ENCODE data around the gene ZNRF3.

Gene ZNRF3

GRCh38 chr22:28983788-28984441, 100.5 kb downstream of the ZNRF3 start:
- no peak overlapping the region for H3K4me3 Mint-ChIP-seq
- H3K4me1 Mint-ChIP-seq (ENCODE audit: low read depth): peaks cover 3% of the 10 kb centered on the region
- H3K9me3 Mint-ChIP-seq: peaks cover 5% of the 10 kb centered on the region
- no peak overlapping the region for H3K27ac Mint-ChIP-seq
- no peaks in the 10 kb centered on the region for H3K36me3 Mint-ChIP-seq (ENCODE audit: low read depth)
- peaks cover 27% of the 10 kb centered on the region for H3K27me3 Mint-ChIP-seq

DNA sequence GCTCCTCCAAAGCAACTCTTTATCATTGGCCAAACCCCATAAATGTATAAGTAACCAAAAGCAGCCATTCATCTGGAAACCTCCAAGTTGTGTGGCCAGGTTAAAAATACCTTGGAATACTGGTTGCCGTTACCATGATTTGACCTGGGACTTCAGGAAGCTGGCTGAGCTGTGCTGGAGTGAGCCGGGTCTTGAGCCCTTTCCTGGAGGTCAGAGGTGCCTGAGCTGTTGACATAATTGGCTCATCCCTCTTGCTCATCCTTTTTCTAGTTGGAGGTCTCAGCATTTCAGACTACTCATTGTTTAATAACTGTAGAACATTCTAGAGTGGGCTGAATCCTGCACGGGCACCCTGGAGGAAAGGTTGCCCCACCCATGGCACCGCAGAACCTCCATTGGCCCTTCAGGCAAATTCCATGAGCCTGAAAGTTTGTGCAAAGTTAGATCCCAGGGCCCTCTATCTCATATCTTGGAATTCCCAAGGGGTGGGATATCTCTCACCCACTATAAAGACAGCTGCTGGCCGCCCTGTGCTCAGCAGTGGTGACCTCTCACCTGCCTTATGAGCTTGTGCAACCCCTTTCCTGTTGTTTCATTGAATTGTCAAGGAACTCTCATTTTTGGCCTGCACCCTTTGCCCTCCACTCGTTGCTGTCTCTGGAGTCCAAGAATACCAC, 101.2 kb downstream of the ZNRF3 start:
- Mint-ChIP-seq H3K4me1 (ENCODE audit: low read depth) (peaks cover 8% of the 10 kb centered on the region), H3K27ac (no peak overlapping the region), H3K9me3 (peaks cover 5% of the 10 kb centered on the region), H3K36me3 (ENCODE audit: low read depth) (no peaks in the 10 kb centered on the region), H3K4me3 (no peak overlapping the region), H3K27me3 (peaks cover 20% of the 10 kb centered on the region)

DNA sequence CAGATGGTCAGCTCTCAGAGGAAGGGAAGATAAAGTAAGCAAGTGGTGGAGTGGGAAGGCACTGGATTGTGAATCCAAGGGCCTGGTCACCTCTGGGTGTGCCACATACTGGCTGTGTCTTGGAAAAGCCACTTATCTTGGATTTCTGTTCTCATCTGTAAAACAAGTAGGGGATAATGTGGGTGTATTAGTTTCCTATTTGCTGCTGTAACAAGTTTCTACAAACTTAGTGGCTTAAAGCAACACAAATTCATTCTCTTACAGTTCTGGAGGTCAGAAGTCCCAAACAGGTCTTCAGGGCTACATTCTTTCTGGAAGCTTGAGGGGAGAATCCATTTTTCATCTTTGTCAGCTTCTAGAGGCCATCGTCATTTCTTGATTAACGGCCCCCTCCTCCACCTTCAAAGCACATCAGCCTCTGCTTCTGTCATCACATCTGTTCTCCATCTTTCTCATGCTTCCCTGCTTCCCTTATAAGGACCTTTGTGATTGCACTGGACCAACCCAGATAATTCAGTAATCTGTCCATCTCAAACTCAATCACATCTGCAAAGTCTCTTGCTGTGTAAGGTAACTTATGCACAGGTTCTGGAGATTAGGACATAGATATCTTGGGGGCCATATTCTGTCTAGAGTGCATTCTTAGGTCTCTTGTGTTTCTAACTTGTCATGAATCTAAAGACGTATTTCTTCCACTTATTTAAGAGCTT, 102.4 kb downstream of the ZNRF3 start:
- Mint-ChIP-seq H3K27me3 (peaks cover 16% of the 10 kb centered on the region), H3K4me3 (no peak overlapping the region), H3K36me3 (ENCODE audit: low read depth) (no peaks in the 10 kb centered on the region), H3K9me3 (peaks cover 5% of the 10 kb centered on the region), H3K4me1 (ENCODE audit: low read depth) (peaks cover 11% of the 10 kb centered on the region), H3K27ac (no peak overlapping the region)

DNA sequence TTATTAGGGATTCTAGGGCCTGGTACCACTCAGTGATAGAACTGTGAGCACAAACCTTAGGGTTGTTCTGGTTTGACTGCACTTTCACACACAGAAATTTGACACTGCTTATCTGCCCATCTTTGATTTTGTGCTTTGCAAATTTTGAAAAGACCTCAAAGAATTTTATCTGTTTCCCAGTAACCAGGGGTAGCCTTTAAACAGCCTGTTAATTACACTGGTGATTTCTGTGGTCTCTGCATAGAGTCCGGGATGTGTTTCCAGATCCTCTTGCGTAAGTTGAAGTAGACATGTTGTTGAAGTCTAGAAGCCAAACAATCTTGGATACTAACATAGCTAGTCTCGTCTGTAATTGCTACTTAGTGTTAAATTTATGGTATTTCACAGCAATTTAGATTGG, 103.0 kb downstream of the ZNRF3 start:
- Mint-ChIP-seq H3K4me3 (no peak overlapping the region), H3K36me3 (ENCODE audit: low read depth) (no peaks in the 10 kb centered on the region), H3K27me3 (peaks cover 16% of the 10 kb centered on the region), H3K27ac (no peak overlapping the region), H3K4me1 (ENCODE audit: low read depth) (peaks cover 11% of the 10 kb centered on the region), H3K9me3 (peaks cover 5% of the 10 kb centered on the region)

GRCh38 chr22:28988457-28988856, 105.1 kb downstream of the ZNRF3 start:
- H3K9me3 Mint-ChIP-seq: peaks cover 5% of the 10 kb centered on the region
- no peak overlapping the region for H3K27ac Mint-ChIP-seq
- H3K27me3 Mint-ChIP-seq: peaks cover 14% of the 10 kb centered on the region
- H3K4me3 Mint-ChIP-seq: no peak overlapping the region
- H3K36me3 Mint-ChIP-seq (ENCODE audit: low read depth): peaks cover 4% of the 10 kb centered on the region
- peaks cover 11% of the 10 kb centered on the region for H3K4me1 Mint-ChIP-seq (ENCODE audit: low read depth)

GRCh38 chr22:28989035-28989464, 105.7 kb downstream of the ZNRF3 start:
- H3K4me3 Mint-ChIP-seq: no peak overlapping the region
- H3K4me1 Mint-ChIP-seq (ENCODE audit: low read depth): peaks cover 11% of the 10 kb centered on the region
- H3K27me3 Mint-ChIP-seq: peaks cover 12% of the 10 kb centered on the region
- H3K9me3 Mint-ChIP-seq: peaks cover 5% of the 10 kb centered on the region
- H3K27ac Mint-ChIP-seq: no peak overlapping the region
- peaks cover 4% of the 10 kb centered on the region for H3K36me3 Mint-ChIP-seq (ENCODE audit: low read depth)

GRCh38 chr22:28989484-28989883, 106.1 kb downstream of the ZNRF3 start:
- no peak overlapping the region for H3K27ac Mint-ChIP-seq

DNA sequence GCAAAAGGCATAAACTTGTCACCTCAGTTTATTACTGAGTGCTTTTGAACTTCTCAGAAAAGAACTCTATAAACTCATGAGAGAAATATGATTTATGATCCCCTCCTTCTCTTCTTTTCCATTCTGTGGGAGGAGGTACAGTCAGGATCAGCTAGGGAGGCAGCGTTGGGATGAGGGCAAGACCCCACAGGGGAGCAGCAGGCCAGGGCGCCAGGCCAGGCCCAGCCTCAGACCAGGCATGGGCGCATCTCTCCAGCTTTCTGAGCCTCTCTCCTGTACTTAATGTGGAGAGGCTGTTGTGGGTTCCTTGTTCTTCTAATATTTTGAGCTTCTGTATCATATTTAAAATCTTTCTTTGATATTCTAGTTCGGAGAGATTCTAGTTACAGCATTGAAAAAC, 106.5 kb downstream of the ZNRF3 start:
- peaks cover 5% of the 10 kb centered on the region for H3K9me3 Mint-ChIP-seq
- peaks cover 4% of the 10 kb centered on the region for H3K36me3 Mint-ChIP-seq (ENCODE audit: low read depth)
- H3K4me1 Mint-ChIP-seq (ENCODE audit: low read depth): peaks cover 11% of the 10 kb centered on the region
- H3K4me3 Mint-ChIP-seq: no peak overlapping the region
- no peak overlapping the region for H3K27ac Mint-ChIP-seq
- peaks cover 9% of the 10 kb centered on the region for H3K27me3 Mint-ChIP-seq

More at GRCh38 chr22:28989484-28989883, 106.1 kb downstream of the ZNRF3 start:
- Mint-ChIP-seq H3K36me3 (ENCODE audit: low read depth) (peaks cover 4% of the 10 kb centered on the region), H3K4me3 (no peak overlapping the region), H3K27me3 (peaks cover 9% of the 10 kb centered on the region), H3K4me1 (ENCODE audit: low read depth) (peaks cover 11% of the 10 kb centered on the region), H3K9me3 (peaks cover 5% of the 10 kb centered on the region)

DNA sequence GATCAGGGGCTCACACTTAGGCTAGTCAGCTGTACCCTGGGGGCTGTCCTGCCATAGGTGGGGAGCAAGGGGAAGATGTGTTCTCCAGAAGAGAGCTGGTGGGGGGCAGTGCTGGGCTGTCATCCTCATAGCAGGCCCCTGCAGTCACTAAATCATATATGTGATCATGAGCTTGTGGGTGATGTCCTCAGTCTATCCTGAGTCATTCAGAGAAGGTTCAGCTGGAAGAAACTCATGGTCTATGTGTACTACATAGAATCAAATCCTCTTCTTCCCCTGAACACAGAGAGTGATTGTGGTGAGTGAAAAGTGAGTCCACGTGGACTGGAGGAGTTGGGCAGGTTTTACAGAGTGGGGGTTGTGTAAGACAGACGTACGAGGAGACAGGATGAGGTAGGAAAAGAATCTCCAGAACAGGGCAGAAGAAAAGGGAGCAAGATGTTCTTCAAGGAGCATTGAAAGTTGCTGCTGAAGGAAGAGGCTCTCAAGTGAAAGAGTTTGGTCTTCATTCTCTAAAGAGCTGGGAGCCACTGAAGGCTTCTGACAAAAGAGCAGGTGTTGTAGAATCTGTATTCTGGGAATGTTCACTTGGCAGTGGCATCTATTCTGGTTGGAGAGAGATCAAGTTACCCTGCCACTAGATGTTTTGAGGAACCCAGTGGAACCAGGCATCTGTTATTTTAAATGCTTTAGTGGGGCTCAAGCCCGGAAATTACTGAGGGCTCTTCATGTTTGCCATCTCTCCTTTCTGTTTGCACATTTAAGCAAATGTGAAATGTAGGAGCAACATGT, 109.4 kb downstream of the ZNRF3 start:
- Mint-ChIP-seq H3K4me1 (ENCODE audit: low read depth) (peaks cover 11% of the 10 kb centered on the region), H3K27me3 (peaks cover 4% of the 10 kb centered on the region), H3K36me3 (ENCODE audit: low read depth) (peaks cover 4% of the 10 kb centered on the region), H3K4me3 (no peak overlapping the region), H3K27ac (no peak overlapping the region), H3K9me3 (no peaks in the 10 kb centered on the region)

- no peaks in the 10 kb centered on the region for H3K9me3 Mint-ChIP-seq
- peaks cover 4% of the 10 kb centered on the region for H3K36me3 Mint-ChIP-seq (ENCODE audit: low read depth)
- peaks cover 3% of the 10 kb centered on the region for H3K4me1 Mint-ChIP-seq (ENCODE audit: low read depth)
- peaks cover 4% of the 10 kb centered on the region for H3K27me3 Mint-ChIP-seq
- H3K27ac Mint-ChIP-seq: no peak overlapping the region
- no peak overlapping the region for H3K4me3 Mint-ChIP-seq
Measured at GRCh38 chr22:28994522-28994921, 111.2 kb downstream of the ZNRF3 start.

GRCh38 chr22:28995551-28995950, 112.2 kb downstream of the ZNRF3 start:
- H3K36me3 Mint-ChIP-seq (ENCODE audit: low read depth): peaks cover 4% of the 10 kb centered on the region
- peaks cover 4% of the 10 kb centered on the region for H3K27me3 Mint-ChIP-seq
- H3K4me3 Mint-ChIP-seq: no peak overlapping the region
- no peak overlapping the region for H3K27ac Mint-ChIP-seq
- no peaks in the 10 kb centered on the region for H3K9me3 Mint-ChIP-seq
- no peaks in the 10 kb centered on the region for H3K4me1 Mint-ChIP-seq (ENCODE audit: low read depth)

GRCh38 chr22:28997342-28997741, 114.0 kb downstream of the ZNRF3 start:
- H3K27me3 Mint-ChIP-seq: peaks cover 4% of the 10 kb centered on the region
- no peak overlapping the region for H3K4me3 Mint-ChIP-seq
- H3K36me3 Mint-ChIP-seq (ENCODE audit: low read depth): peaks cover 4% of the 10 kb centered on the region
- H3K9me3 Mint-ChIP-seq: no peaks in the 10 kb centered on the region
- no peak overlapping the region for H3K27ac Mint-ChIP-seq
- H3K4me1 Mint-ChIP-seq (ENCODE audit: low read depth): no peaks in the 10 kb centered on the region

GRCh38 chr22:28998681-28999080, 115.3 kb downstream of the ZNRF3 start:
- Mint-ChIP-seq H3K9me3 (no peaks in the 10 kb centered on the region), H3K4me1 (ENCODE audit: low read depth) (no peaks in the 10 kb centered on the region), H3K4me3 (no peak overlapping the region), H3K27ac (no peak overlapping the region), H3K36me3 (ENCODE audit: low read depth) (no peaks in the 10 kb centered on the region), H3K27me3 (peaks cover 4% of the 10 kb centered on the region)

GRCh38 chr22:28999510-28999909, 116.1 kb downstream of the ZNRF3 start:
- Mint-ChIP-seq H3K4me3 (no peak overlapping the region), H3K9me3 (no peaks in the 10 kb centered on the region), H3K27me3 (peaks cover 8% of the 10 kb centered on the region), H3K4me1 (ENCODE audit: low read depth) (no peaks in the 10 kb centered on the region), H3K27ac (no peak overlapping the region), H3K36me3 (ENCODE audit: low read depth) (no peaks in the 10 kb centered on the region)

Data from stimulated activated naive CD8-positive, alpha-beta T cell treated with anti-CD3 and anti-CD28 coated beads, Interleukin-15, Interleukin-2, amounts not matched to agents 100 ng/mL and 50 ng/mL, for 24 hours (primary cell).